IMR-90 (cell line): Measurements from ENCODE around the gene RALGPS1. TPM values are rescaled to one million over a fixed set of nuclear protein-coding genes. Genes with fewer than 3 reads are reported as not detected.

ENCODE experiments used
- ATAC-seq: fragments of 200-7000 bp; cut with Tn5 transposase; 2 replicates; pipeline ENCODE4 v1.9.1; 2020; ENCODE audit warnings: low read depth, mild to moderate bottlenecking, moderate library complexity
- BruUV-seq: library from RNA; stranded (reverse); fragments of 400-500 nt; replicated peaks from 2 replicates; lab custom pipeline; 2021; lab: Mats Ljungman, UMichigan
- CTCF ChIA-PET: fragments of 300-600 bp; formaldehyde crosslinking; extraction: SDS; loops from one replicate; lab custom pipeline; 2021; ENCODE audit warnings: antibody characterized with exemption; lab: Yijun Ruan, JAX
- POLR2A ChIA-PET: fragments of 300-600 bp; sonication (Branson Sonifier 250); formaldehyde crosslinking; loops from one replicate; lab custom pipeline; 2022; ENCODE audit warnings: antibody characterized with exemption; ENCODE audit not compliant: unreplicated experiment; lab: Charles Lee
- DNase-seq: peaks from one replicate; pipeline ENCODE4 v3.0.0; 2013
- H2AFZ ChIP-seq: replicated peaks from 2 replicates; pipeline ENCODE3; 2013; ENCODE audit warnings: low read length, mild to moderate bottlenecking; ENCODE audit not compliant: poor library complexity
- H2AK5ac ChIP-seq: 2 replicates; pipeline ENCODE4 v1.6.1; 2013; ENCODE audit warnings: low read depth, low read length, inconsistent platforms
- H2AK9ac ChIP-seq: replicated peaks from 2 replicates; pipeline ENCODE3; 2013; ENCODE audit warnings: mild to moderate bottlenecking, low read depth, low read length, moderate library complexity; ENCODE audit not compliant: poor library complexity
- H2BK120ac ChIP-seq: 2 replicates; pipeline ENCODE4 v1.6.1; 2013; ENCODE audit warnings: low read depth, low read length, inconsistent platforms
- H2BK15ac ChIP-seq: 3 replicates; pipeline ENCODE4 v1.6.1; 2013; ENCODE audit warnings: low read depth, low read length, inconsistent platforms
- H2BK20ac ChIP-seq: 2 replicates; pipeline ENCODE4 v1.6.1; 2013; ENCODE audit warnings: low read depth, mild to moderate bottlenecking, inconsistent platforms, low read length, moderate library complexity
- H2BK5ac ChIP-seq: 2 replicates; pipeline ENCODE4 v1.6.1; 2013; ENCODE audit warnings: mild to moderate bottlenecking, low read depth, low read length, inconsistent platforms; ENCODE audit not compliant: poor library complexity, severe bottlenecking
- H3K14ac ChIP-seq: replicated peaks from 2 replicates; pipeline ENCODE4 v1.6.1; 2013; ENCODE audit warnings: low read depth, low read length, inconsistent platforms
- H3K18ac ChIP-seq: 2 replicates; pipeline ENCODE4 v1.6.1; 2013; ENCODE audit warnings: low read depth, low read length, control low read depth
- H3K23ac ChIP-seq: 2 replicates; pipeline ENCODE4 v1.6.1; 2013; ENCODE audit warnings: low read depth, low read length, inconsistent platforms
- H3K27ac ChIP-seq: 2 replicates; pipeline ENCODE4 v1.5.1; 2013; ENCODE audit warnings: mild to moderate bottlenecking, control low read depth, low read length; ENCODE audit not compliant: insufficient read depth
- H3K27me3 ChIP-seq: 2 replicates; pipeline ENCODE4 v1.6.1; 2013; ENCODE audit warnings: low read length; ENCODE audit not compliant: control insufficient read depth, insufficient read depth
- H3K36me3 ChIP-seq: 2 replicates; pipeline ENCODE4 v1.6.1; 2013; ENCODE audit warnings: low read length, mixed read lengths; ENCODE audit not compliant: control insufficient read depth, insufficient read depth
- H3K4ac ChIP-seq: 2 replicates; pipeline ENCODE4 v1.6.1; 2013; ENCODE audit warnings: low read depth, low read length, inconsistent platforms
- H3K4me1 ChIP-seq: 2 replicates; pipeline ENCODE4 v1.6.1; 2013; ENCODE audit warnings: low read length, mixed read lengths; ENCODE audit not compliant: control insufficient read depth, insufficient read depth
- H3K4me2 ChIP-seq: 2 replicates; pipeline ENCODE4 v1.6.1; 2013; ENCODE audit warnings: low read depth, mild to moderate bottlenecking, control low read depth, low read length, moderate library complexity
- H3K4me3 ChIP-seq: 2 replicates; pipeline ENCODE4 v1.5.1; 2013; ENCODE audit warnings: low read depth, mild to moderate bottlenecking, control low read depth, low read length, moderate library complexity; ENCODE audit not compliant: insufficient read depth
- H3K56ac ChIP-seq: 2 replicates; pipeline ENCODE4 v1.6.1; 2013; ENCODE audit warnings: low read length, inconsistent platforms; ENCODE audit not compliant: insufficient read depth; ENCODE audit errors: extremely low read depth
- H3K79me1 ChIP-seq, 2 experiments: 2 replicates each; pipeline ENCODE4 v1.6.1; 2013; ENCODE audit warnings: low read length in 2 of 2, inconsistent platforms in 1 of 2, low read depth in 1 of 2
- H3K9ac ChIP-seq: 2 replicates; pipeline ENCODE4 v1.6.1; 2013; ENCODE audit warnings: low read depth, low read length, control low read depth
- H3K9me1 ChIP-seq: 2 replicates; pipeline ENCODE4 v1.6.1; 2013; ENCODE audit warnings: low read length, inconsistent platforms; ENCODE audit not compliant: insufficient read depth
- H3K9me3 ChIP-seq: 2 replicates; pipeline ENCODE4 v1.6.1; 2013; ENCODE audit warnings: low read length; ENCODE audit not compliant: control insufficient read depth, insufficient read depth
- H4K20me1 ChIP-seq: 2 replicates; pipeline ENCODE4 v1.6.1; 2013; ENCODE audit warnings: low read length, inconsistent platforms; ENCODE audit not compliant: insufficient read depth
- H4K5ac ChIP-seq: 2 replicates; pipeline ENCODE4 v1.6.1; 2013; ENCODE audit warnings: mild to moderate bottlenecking, low read depth, low read length, control low read depth
- H4K8ac ChIP-seq, 2 experiments: 2 replicates each; pipeline ENCODE4 v1.6.1; 2013; ENCODE audit warnings: low read depth in 2 of 2, low read length in 2 of 2, control low read depth in 1 of 2, inconsistent platforms in 1 of 2
- H4K91ac ChIP-seq: 2 replicates; pipeline ENCODE4 v1.6.1; 2013; ENCODE audit warnings: low read depth, low read length, inconsistent platforms; ENCODE audit not compliant: insufficient read depth
- BHLHE40 ChIP-seq: fragments of 150-350 bp; IDR thresholded peaks from 2 replicates; pipeline ENCODE4 v1.6.1; 2016; ENCODE audit warnings: mild to moderate bottlenecking, low read depth, low read length
- CEBPB ChIP-seq: IDR thresholded peaks from 2 replicates; pipeline ENCODE4 v1.6.1; 2012; ENCODE audit warnings: low read depth, low read length, improper control_type of control experiment
- CHD1 ChIP-seq: IDR thresholded peaks from 2 replicates; pipeline ENCODE4 v1.6.1; 2012; ENCODE audit warnings: low read depth, low read length, improper control_type of control experiment
- FOS ChIP-seq: fragments of 150-350 bp; IDR thresholded peaks from 2 replicates; pipeline ENCODE4 v1.6.1; 2016; ENCODE audit warnings: low read depth, low read length
- MAFK ChIP-seq: IDR thresholded peaks from 2 replicates; pipeline ENCODE4 v1.6.1; 2012; ENCODE audit warnings: low read depth, low read length, improper control_type of control experiment
- MAZ ChIP-seq: IDR thresholded peaks from 2 replicates; pipeline ENCODE4 v1.6.1; 2012; ENCODE audit warnings: low read depth, mild to moderate bottlenecking, low read length, improper control_type of control experiment, moderate library complexity, borderline replicate concordance
- MXI1 ChIP-seq: IDR thresholded peaks from 2 replicates; pipeline ENCODE4 v1.6.1; 2012; ENCODE audit warnings: low read depth, mild to moderate bottlenecking, low read length, moderate library complexity, borderline replicate concordance
- NFE2L2 ChIP-seq: fragments of 150-350 bp; IDR thresholded peaks from 2 replicates; pipeline ENCODE4 v1.6.1; 2016; ENCODE audit warnings: low read depth, mild to moderate bottlenecking, low read length
- POLR2A ChIP-seq: IDR thresholded peaks from 2 replicates; pipeline ENCODE4 v1.6.1; 2012; ENCODE audit warnings: mild to moderate bottlenecking, low read depth, low read length
- RAD21 ChIP-seq: IDR thresholded peaks from 2 replicates; pipeline ENCODE4 v1.6.1; 2012; ENCODE audit warnings: low read length, improper control_type of control experiment
- RCOR1 ChIP-seq: IDR thresholded peaks from 2 replicates; pipeline ENCODE4 v1.6.1; 2012; ENCODE audit warnings: mild to moderate bottlenecking, low read length, improper control_type of control experiment; ENCODE audit not compliant: insufficient replicate concordance
- RFX5 ChIP-seq: IDR thresholded peaks from 2 replicates; pipeline ENCODE4 v1.8.0; 2012; ENCODE audit warnings: low read depth, mild to moderate bottlenecking, low read length, moderate library complexity
- SMC3 ChIP-seq: fragments of 150-350 bp; IDR thresholded peaks from 2 replicates; pipeline ENCODE4 v1.6.1; 2016; ENCODE audit warnings: low read depth, mild to moderate bottlenecking, antibody characterized with exemption, low read length, moderate library complexity
- WGBS, 2 experiments: methylation state at CpG; one replicate each; pipeline versions ENCODE4 v1.1.5 to v1.1.7; 2013; ENCODE audit warnings: missing lambda C conversion rate in 2 of 2; ENCODE audit not compliant: insufficient read length in 1 of 2; ENCODE audit errors: extremely low coverage in 2 of 2; 5-methylcytosine and 5-hydroxymethylcytosine counted together
- dilution Hi-C: fragments of 300-500 bp; cut with HindIII; formaldehyde crosslinking; loops from one replicate; pipeline ENCODE4 v1.14.3; 2018; ENCODE audit warnings: low sequenced_read_pairs; ENCODE audit not compliant: unreplicated experiment
- in situ Hi-C: fragments of 300-500 bp; cut with MboI; formaldehyde crosslinking; loops from 3 replicates; pipeline ENCODE4 v1.14.3; 2019; ENCODE audit warnings: low sequenced_read_pairs, inconsistent platforms, mixed read lengths
- intact Hi-C: fragments of 100-400 bp; cut with micrococcal nuclease; formaldehyde crosslinking; loops from 2 replicates; pipeline ENCODE4 v1.10.0; 2022
- polyA plus RNA-seq, 3 experiments: library from polyadenylated mRNA; depleted of rRNA; stranded (reverse); fragments of >200 nt; gene quantifications; 2 replicates each; pipeline ENCODE4 v1.2.3, GENCODE V29; 2012; ENCODE audit warnings: low replicate concordance in 1 of 3
- total RNA-seq: library from RNA; depleted of rRNA; stranded (reverse); fragments of >200 nt; gene quantifications from 2 replicates; pipeline ENCODE4 v1.2.3, GENCODE V29; 2012
- TF ChIP-seq, protein P1 (sequence below): conservative IDR thresholded peaks from 2 replicates; pipeline ENCODE4 v1.5.1; 2012; ENCODE audit warnings: mild to moderate bottlenecking, low read depth, low read length, improper control_type of control experiment
- TF ChIP-seq, protein P2 (sequence below): fragments of 150-350 bp; IDR thresholded peaks from 2 replicates; pipeline ENCODE4 v1.6.1; 2017; ENCODE audit warnings: mild to moderate bottlenecking, antibody characterized with exemption, low read length, low read depth
- TF ChIP-seq, protein P3 (sequence below): fragments of 150-350 bp; IDR thresholded peaks from 2 replicates; pipeline ENCODE4 v1.6.1; 2016; ENCODE audit warnings: low read depth, mild to moderate bottlenecking, low read length, moderate library complexity, borderline replicate concordance

The RALGPS1 gene
- total and polyA plus RNA-seq, 2 of the 4 experiments (the other 2 are of a cell fraction) = 0.90 to 2.8 TPM

DNA sequence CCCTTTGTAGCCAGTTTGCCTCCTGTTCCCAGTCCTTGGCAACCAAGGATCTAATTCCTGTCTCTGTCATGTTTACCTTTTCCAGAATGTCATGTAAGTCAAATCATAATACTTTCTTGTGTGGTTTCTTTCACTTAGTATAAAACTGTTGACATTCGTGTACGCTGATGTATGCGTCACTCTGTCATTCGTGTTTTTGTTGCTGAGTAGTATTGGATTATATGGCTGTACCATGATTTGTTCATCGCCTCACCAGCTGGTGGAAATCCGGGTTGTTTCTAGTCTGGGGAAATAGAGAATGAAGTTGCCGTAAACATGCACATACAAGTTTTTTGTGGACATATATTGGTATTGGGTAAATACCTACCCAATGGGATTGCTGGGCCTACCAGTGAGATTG lies 110.5 kb downstream of the RALGPS1 start:
- intact Hi-C loops = no loop called here
- Histone ChIP-seq H3K9me1 (peaks cover 9% of the 10 kb centered on the region), H2AK9ac (no peak overlapping the region), H3K56ac (no peak overlapping the region), H2BK15ac (no peak overlapping the region), H3K14ac (no peak overlapping the region), H2BK120ac (peak overlapping the region; percentile 7; the same call in 1 of the 2 replicates), H2BK5ac (peak overlapping the region; percentile 21), H3K18ac (peak overlapping the region; percentile 76; the same call in 1 of the 2 replicates), H3K23ac (no peak overlapping the region), H3K4me2 (peak overlapping the region; percentile 55; the same call in 1 of the 2 replicates), H3K4me1 (peaks cover 11% of the 10 kb centered on the region), H3K4ac (no peak overlapping the region), H2AK5ac (no peak overlapping the region; the same call in 1 of the 2 replicates), H3K27me3 (no peaks in the 10 kb centered on the region), H4K8ac (peak overlapping the region in 1 of 2 experiments; percentile 17; a peak in 1 of 4 replicates), H3K4me3 (no peak overlapping the region), H2AFZ (no peak overlapping the region), H4K20me1 (no peaks in the 10 kb centered on the region), H3K27ac (peak overlapping the region; percentile 54; the same call in 1 of the 2 replicates), H4K5ac (peak overlapping the region; percentile 30; the same call in 1 of the 2 replicates), H3K9ac (no peak overlapping the region), H4K91ac (no peak overlapping the region), H3K79me1 (0 out of 4 replicates have a peak, but pooled peaks cover 0 to 4% of the 10 kb centered on the region in 2 experiments), H3K9me3 (no peaks in the 10 kb centered on the region), H2BK20ac (no peak overlapping the region), H3K36me3 (no peaks in the 10 kb centered on the region)
- no peak for ATAC-seq
- WGBS, 2 experiments = 40% methylated on average over 3 of the region's 7 CpGs; no CpG with 5 or more reads in 1 of the 2 experiments
- TF ChIP-seq CEBPB (no peak), MAFK (no peak), RFX5 (no peak), MAZ (no peak), NFE2L2 (no peak), RAD21 (no peak), SMC3 (no peak), BHLHE40 (no peak), MXI1 (no peak), FOS (no peak), RCOR1 (no peak), POLR2A (no peak), CHD1 (no peak)
- TF ChIP-seq, protein P1, sequence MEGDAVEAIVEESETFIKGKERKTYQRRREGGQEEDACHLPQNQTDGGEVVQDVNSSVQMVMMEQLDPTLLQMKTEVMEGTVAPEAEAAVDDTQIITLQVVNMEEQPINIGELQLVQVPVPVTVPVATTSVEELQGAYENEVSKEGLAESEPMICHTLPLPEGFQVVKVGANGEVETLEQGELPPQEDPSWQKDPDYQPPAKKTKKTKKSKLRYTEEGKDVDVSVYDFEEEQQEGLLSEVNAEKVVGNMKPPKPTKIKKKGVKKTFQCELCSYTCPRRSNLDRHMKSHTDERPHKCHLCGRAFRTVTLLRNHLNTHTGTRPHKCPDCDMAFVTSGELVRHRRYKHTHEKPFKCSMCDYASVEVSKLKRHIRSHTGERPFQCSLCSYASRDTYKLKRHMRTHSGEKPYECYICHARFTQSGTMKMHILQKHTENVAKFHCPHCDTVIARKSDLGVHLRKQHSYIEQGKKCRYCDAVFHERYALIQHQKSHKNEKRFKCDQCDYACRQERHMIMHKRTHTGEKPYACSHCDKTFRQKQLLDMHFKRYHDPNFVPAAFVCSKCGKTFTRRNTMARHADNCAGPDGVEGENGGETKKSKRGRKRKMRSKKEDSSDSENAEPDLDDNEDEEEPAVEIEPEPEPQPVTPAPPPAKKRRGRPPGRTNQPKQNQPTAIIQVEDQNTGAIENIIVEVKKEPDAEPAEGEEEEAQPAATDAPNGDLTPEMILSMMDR = no peak
- TF ChIP-seq, protein P2, sequence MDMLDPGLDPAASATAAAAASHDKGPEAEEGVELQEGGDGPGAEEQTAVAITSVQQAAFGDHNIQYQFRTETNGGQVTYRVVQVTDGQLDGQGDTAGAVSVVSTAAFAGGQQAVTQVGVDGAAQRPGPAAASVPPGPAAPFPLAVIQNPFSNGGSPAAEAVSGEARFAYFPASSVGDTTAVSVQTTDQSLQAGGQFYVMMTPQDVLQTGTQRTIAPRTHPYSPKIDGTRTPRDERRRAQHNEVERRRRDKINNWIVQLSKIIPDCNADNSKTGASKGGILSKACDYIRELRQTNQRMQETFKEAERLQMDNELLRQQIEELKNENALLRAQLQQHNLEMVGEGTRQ = no peak
- TF ChIP-seq, protein P3, sequence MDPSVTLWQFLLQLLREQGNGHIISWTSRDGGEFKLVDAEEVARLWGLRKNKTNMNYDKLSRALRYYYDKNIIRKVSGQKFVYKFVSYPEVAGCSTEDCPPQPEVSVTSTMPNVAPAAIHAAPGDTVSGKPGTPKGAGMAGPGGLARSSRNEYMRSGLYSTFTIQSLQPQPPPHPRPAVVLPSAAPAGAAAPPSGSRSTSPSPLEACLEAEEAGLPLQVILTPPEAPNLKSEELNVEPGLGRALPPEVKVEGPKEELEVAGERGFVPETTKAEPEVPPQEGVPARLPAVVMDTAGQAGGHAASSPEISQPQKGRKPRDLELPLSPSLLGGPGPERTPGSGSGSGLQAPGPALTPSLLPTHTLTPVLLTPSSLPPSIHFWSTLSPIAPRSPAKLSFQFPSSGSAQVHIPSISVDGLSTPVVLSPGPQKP = no peak
- BruUV-seq = no TSS peak
- peak; percentile 65 for DNase-seq
- dilution Hi-C loops = no loop called here
- POLR2A ChIA-PET = no interaction called here
- CTCF ChIA-PET = interaction anchor here (0.6 kb wide), 1 partner anchor 19 kb away, joined by 3 read pairs; no protein-coding TSS in a partner anchor
- in situ Hi-C loops = no loop called here
